ENCODE results near the gene KCNK1.

DNA sequence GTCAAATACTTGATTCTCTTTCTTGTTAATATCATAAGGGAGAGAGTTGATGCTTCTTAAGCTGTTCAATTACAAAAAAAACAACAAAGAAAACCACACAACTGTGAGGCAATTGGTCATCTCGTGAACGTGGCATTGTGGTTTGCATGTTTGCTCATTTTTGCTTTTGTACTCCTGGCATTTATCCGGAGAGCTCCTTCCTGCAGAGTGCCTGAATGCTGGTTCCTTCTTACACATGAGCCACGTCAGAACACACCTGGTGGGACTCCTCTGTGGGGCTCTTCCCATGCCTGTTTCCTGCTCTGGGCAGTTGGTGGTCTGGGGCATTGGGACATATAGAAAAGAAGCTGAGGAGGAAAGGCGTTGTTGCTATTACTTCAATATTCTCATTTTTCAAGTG lies 25.7 kb downstream of the KCNK1 start:
- TF ChIP-seq SUZ12 (IDR thresholded peaks at IDR 0.05; ENCODE audit: extremely low read depth, insufficient read depth, insufficient read length) (no peak), YY1 (IDR thresholded peaks at IDR 0.05; ENCODE audit: insufficient read depth, insufficient read length) (no peak), ZNF274 (IDR thresholded peaks at IDR 0.05; ENCODE audit: low read depth, low read length) (no peak)
